HCT116 (cell line): Measurements from ENCODE around the gene TMEM164. TPM values are rescaled to one million over a fixed set of nuclear protein-coding genes. Genes with fewer than 3 reads are reported as not detected.

Experiments
- ATAC-seq: fragments of 200-7000 bp; cut with Tn5 transposase; 2 replicates; pipeline ENCODE4 v1.9.1; 2020; ENCODE audit warnings: mild to moderate bottlenecking, moderate library complexity
- BruUV-seq: library from RNA; stranded (reverse); fragments of 400-500 nt; replicated peaks from 2 replicates; lab custom pipeline; 2021; lab: Mats Ljungman, UMichigan
- CTCF ChIA-PET: fragments of 300-600 bp; sonication (Branson Sonifier 250); formaldehyde crosslinking; loops from one replicate; lab custom pipeline; 2021; ENCODE audit warnings: antibody characterized with exemption; lab: Charles Lee
- POLR2A ChIA-PET: fragments of 300-600, 350-600 bp; sonication (Branson Sonifier 250); formaldehyde crosslinking; loops from one replicate; lab custom pipeline; 2021; ENCODE audit warnings: antibody characterized with exemption; lab: Charles Lee
- RAD21 ChIA-PET, 2 experiments: fragments of 300-600 bp; sonication (Branson Sonifier 250); formaldehyde crosslinking; loops; one replicate each; lab custom pipeline; 2023; ENCODE audit warnings: low total read pairs in 2 of 2; ENCODE audit not compliant: uncharacterized antibody in 2 of 2, unreplicated experiment in 2 of 2, low non-redundant PET in 1 of 2; lab: Charles Lee
- DNase-seq: peaks from one replicate; pipeline ENCODE4 v3.0.0-alpha.2; 2010; ENCODE audit warnings: low read depth, low spot score
- H2AFZ ChIP-seq: fragments of 200-600 bp; shearing (Covaris generic), sonication (generic); 2 replicates; pipeline ENCODE4 v1.6.1; 2017; ENCODE audit warnings: low read depth, mixed run types, mixed read lengths, antibody characterized with exemption, low read length; ENCODE audit not compliant: poor library complexity, severe bottlenecking
- H3K27ac ChIP-seq: 2 replicates; pipeline ENCODE4 v1.5.1; 2012; ENCODE audit warnings: low read depth, low read length
- H3K27me3 ChIP-seq: fragments of 200-600 bp; sonication (generic); 2 replicates; pipeline ENCODE4 v1.6.1; 2016; ENCODE audit warnings: mixed run types, low read length, mixed read lengths; ENCODE audit not compliant: insufficient read depth
- H3K36me3 ChIP-seq, 2 experiments: fragments of 200-500 bp in 1 of 2; fragments of 200-600 bp in 1 of 2; sonication (Bioruptor generic) in 1 of 2; sonication (generic) in 1 of 2; 2 replicates each; pipeline versions ENCODE4 v1.5.1 to v1.6.1; 2014 to 2016; ENCODE audit warnings: low read length in 2 of 2, inconsistent platforms in 1 of 2, mixed read lengths in 1 of 2, mixed run types in 1 of 2; ENCODE audit not compliant: insufficient read depth in 2 of 2, control insufficient read depth in 1 of 2
- H3K4me1 ChIP-seq, 2 experiments: fragments of 200-600 bp in 1 of 2; sonication (generic) in 1 of 2; 2 replicates each; pipeline versions ENCODE4 v1.5.1 to v1.6.1; 2012 to 2017; ENCODE audit warnings: low read length in 2 of 2, inconsistent platforms in 1 of 2, mild to moderate bottlenecking in 1 of 2, mixed read lengths in 1 of 2, mixed run types in 1 of 2, moderate library complexity in 1 of 2; ENCODE audit not compliant: insufficient read depth in 2 of 2, control insufficient read depth in 1 of 2
- H3K4me2 ChIP-seq: fragments of 200-600 bp; sonication (generic); 2 replicates; pipeline ENCODE4 v1.6.1; 2017; ENCODE audit warnings: mixed run types, low read length, mixed read lengths
- H3K4me3 ChIP-seq, 2 experiments: fragments of 200-600 bp in 1 of 2; sonication (generic) in 1 of 2; replicated peaks in 1 of 2; 2 replicates each; pipeline ENCODE4 v1.5.1; 2011 to 2016; ENCODE audit warnings: low read length in 2 of 2, control low read depth in 1 of 2, low read depth in 1 of 2, mild to moderate bottlenecking in 1 of 2, mixed read lengths in 1 of 2, mixed run types in 1 of 2
- H3K79me2 ChIP-seq: fragments of 200-600 bp; sonication (generic); 2 replicates; pipeline ENCODE4 v1.6.1; 2017; ENCODE audit warnings: mild to moderate bottlenecking, mixed run types, low read length, moderate library complexity, mixed read lengths; ENCODE audit not compliant: insufficient read depth
- H3K9ac ChIP-seq: fragments of 200-600 bp; sonication (generic); 2 replicates; pipeline ENCODE4 v1.6.1; 2016; ENCODE audit warnings: low read length, mixed read lengths
- H3K9me2 ChIP-seq: fragments of 200-600 bp; sonication (generic), shearing (Covaris generic); 2 replicates; pipeline ENCODE4 v1.6.1; 2017; ENCODE audit warnings: mixed run types, mild to moderate bottlenecking, moderate library complexity; ENCODE audit not compliant: insufficient read depth
- H3K9me3 ChIP-seq, 2 experiments: fragments of 200-500 bp in 1 of 2; fragments of 200-600 bp in 1 of 2; sonication (Bioruptor generic) in 1 of 2; sonication (generic) in 1 of 2; 2 replicates each; pipeline ENCODE4 v1.6.1; 2014 to 2017; ENCODE audit warnings: low read length in 2 of 2, mixed read lengths in 2 of 2, inconsistent platforms in 1 of 2, low read depth in 1 of 2, mild to moderate bottlenecking in 1 of 2, mixed run types in 1 of 2, moderate library complexity in 1 of 2; ENCODE audit not compliant: control insufficient read depth in 1 of 2, insufficient read depth in 1 of 2
- H4K20me1 ChIP-seq: fragments of 200-600 bp; sonication (generic), shearing (Covaris generic); 2 replicates; pipeline ENCODE4 v1.6.1; 2017; ENCODE audit warnings: mixed run types, mild to moderate bottlenecking, moderate library complexity; ENCODE audit not compliant: insufficient read depth
- ATF3 ChIP-seq: IDR thresholded peaks from 2 replicates; pipeline ENCODE4 v1.6.1; 2012
- CBX3 ChIP-seq: IDR thresholded peaks from 2 replicates; pipeline ENCODE4 v1.6.1; 2012; ENCODE audit warnings: low read depth
- CEBPB ChIP-seq: IDR thresholded peaks from 2 replicates; pipeline ENCODE4 v1.6.1; 2012; ENCODE audit warnings: low read depth
- EGR1 ChIP-seq: IDR thresholded peaks from 2 replicates; pipeline ENCODE4 v1.6.1; 2012; ENCODE audit warnings: low read depth
- ELF1 ChIP-seq: IDR thresholded peaks from 2 replicates; pipeline ENCODE4 v1.6.1; 2012; ENCODE audit warnings: low read depth, borderline replicate concordance
- EZH2 ChIP-seq: fragments of 200-600 bp; sonication (generic); IDR thresholded peaks from 2 replicates; pipeline ENCODE4 v1.6.1; 2017; ENCODE audit warnings: antibody characterized with exemption, mixed run types
- FOSL1 ChIP-seq: IDR thresholded peaks from 2 replicates; pipeline ENCODE4 v1.6.1; 2012; ENCODE audit warnings: low read depth
- MAX ChIP-seq: IDR thresholded peaks from 2 replicates; pipeline ENCODE4 v1.6.1; 2012
- POLR2A ChIP-seq: IDR thresholded peaks from 2 replicates; pipeline ENCODE4 v1.7.0; 2011; ENCODE audit warnings: borderline replicate concordance; ENCODE audit not compliant: insufficient read depth, insufficient read length; ENCODE audit errors: extremely low read depth
- POLR2AphosphoS5 ChIP-seq: IDR thresholded peaks from 2 replicates; pipeline ENCODE4 v1.6.1; 2011; ENCODE audit warnings: mild to moderate bottlenecking, low read depth, low read length, moderate library complexity
- RAD21 ChIP-seq: IDR thresholded peaks from 2 replicates; pipeline ENCODE4 v1.6.1; 2012; ENCODE audit warnings: low read depth, mild to moderate bottlenecking
- REST ChIP-seq: IDR thresholded peaks from 2 replicates; pipeline ENCODE4 v1.6.1; 2012; ENCODE audit warnings: low read depth
- SIN3A ChIP-seq: IDR thresholded peaks from 2 replicates; pipeline ENCODE4 v1.6.1; 2012; ENCODE audit warnings: low read depth
- SRF ChIP-seq: IDR thresholded peaks from 2 replicates; pipeline ENCODE4 v1.6.1; 2012; ENCODE audit warnings: low read depth
- TCF7L2 ChIP-seq: IDR thresholded peaks from 2 replicates; pipeline ENCODE4 v1.7.0; 2011; ENCODE audit warnings: borderline replicate concordance, inconsistent platforms; ENCODE audit not compliant: insufficient read depth, insufficient read length; ENCODE audit errors: extremely low read depth
- YY1 ChIP-seq: IDR thresholded peaks from 2 replicates; pipeline ENCODE4 v1.6.1; 2011; ENCODE audit warnings: low read length, low read depth, moderate library complexity, mild to moderate bottlenecking; ENCODE audit not compliant: insufficient replicate concordance; ENCODE audit errors: extremely low read depth
- ZBTB33 ChIP-seq: IDR thresholded peaks from 2 replicates; pipeline ENCODE4 v1.6.1; 2011; ENCODE audit warnings: mild to moderate bottlenecking, low read length, moderate library complexity; ENCODE audit not compliant: insufficient replicate concordance; ENCODE audit errors: extremely low read depth
- ZNF274 ChIP-seq: fragments of 200-500 bp; sonication (Bioruptor generic); IDR thresholded peaks from 2 replicates; pipeline ENCODE4 v1.6.1; 2014; ENCODE audit warnings: mild to moderate bottlenecking, low read depth, low read length, inconsistent platforms
- intact Hi-C: fragments of 100-400 bp; cut with micrococcal nuclease; formaldehyde crosslinking; loops from 2 replicates; pipeline ENCODE4 v1.10.0; 2022
- total RNA-seq: library from RNA; stranded (reverse); gene quantifications from one replicate; pipeline ENCODE4 v1.2.1, GENCODE V29; 2021; ENCODE audit not compliant: unreplicated experiment

TMEM164 gene
- total RNA-seq, 1 experiment from 2014 or later = 18.7 TPM

GRCh38 chrX:110038900-110039299, 36.0 kb downstream of the TMEM164 start:
- intact Hi-C loops = no loop called here
- POLR2A ChIA-PET = no interaction called here
- no TSS peak for BruUV-seq

GRCh38 chrX:110041980-110042379, 39.1 kb downstream of the TMEM164 start:
- H3K9me2 ChIP-seq = no peaks in the 10 kb centered on the region
- H4K20me1 ChIP-seq = no peaks in the 10 kb centered on the region
- no peak for DNase-seq
- H3K27ac ChIP-seq = no peak overlapping the region
- H2AFZ ChIP-seq = no peak overlapping the region
- no peak for ATAC-seq
- H3K4me1 ChIP-seq = no peaks in the 10 kb centered on the region; a peak in 1 of 4 replicates
- RAD21 ChIA-PET = no interaction called here
- no peak overlapping the region for H3K9ac ChIP-seq
- intact Hi-C loops = no loop called here
- no peak overlapping the region for H3K4me3 ChIP-seq
- H3K27me3 ChIP-seq = no peaks in the 10 kb centered on the region
- BruUV-seq = no TSS peak
- POLR2A ChIA-PET = no interaction called here
- CTCF ChIA-PET = no interaction called here
- H3K79me2 ChIP-seq = no peaks in the 10 kb centered on the region
- H3K36me3 ChIP-seq = no peaks in the 10 kb centered on the region
- no peaks in the 10 kb centered on the region for H3K9me3 ChIP-seq
- H3K4me2 ChIP-seq = no peak overlapping the region
- TF ChIP-seq CEBPB (no peak), MAX (no peak), TCF7L2 (no peak), CBX3 (no peak), EZH2 (no peak), FOSL1 (no peak), SIN3A (no peak), ZNF274 (no peak), ZBTB33 (no peak), SRF (no peak), REST (no peak), ELF1 (no peak), ATF3 (no peak), EGR1 (no peak), RAD21 (no peak), POLR2AphosphoS5 (no peak), POLR2A (no peak)

More at GRCh38 chrX:110038900-110039299, 36.0 kb downstream of the TMEM164 start:
- Histone ChIP-seq H3K9ac (no peak overlapping the region), H3K79me2 (no peaks in the 10 kb centered on the region), H4K20me1 (no peaks in the 10 kb centered on the region), H3K4me3 (no peak overlapping the region), H3K27me3 (no peaks in the 10 kb centered on the region), H2AFZ (no peak overlapping the region), H3K9me3 (no peaks in the 10 kb centered on the region), H3K27ac (no peak overlapping the region), H3K9me2 (no peaks in the 10 kb centered on the region), H3K36me3 (no peaks in the 10 kb centered on the region), H3K4me2 (no peak overlapping the region), H3K4me1 (no peaks in the 10 kb centered on the region; a peak in 1 of 4 replicates)
- ChIA-PET CTCF (no interaction called here), RAD21 (no interaction called here)
- no peak for ATAC-seq
- no peak for DNase-seq
- no peak for TF ChIP-seq YY1
